22Rv1 (cell line): ENCODE data around the gene POLD2.

Experiments used
- H3K27ac ChIP-seq: fragments of 450-650 bp; 2 replicates; pipeline ENCODE4 v1.5.1; 2017
- CTCF ChIP-seq: fragments of 450-650 bp; IDR thresholded peaks from 2 replicates; pipeline ENCODE4 v1.5.1; 2017; ENCODE audit warnings: mild to moderate bottlenecking
- ZFX ChIP-seq: fragments of 450-650 bp; IDR thresholded peaks from 2 replicates; pipeline ENCODE4 v1.6.1; 2017; ENCODE audit warnings: antibody characterized with exemption, borderline replicate concordance

The POLD2 gene

GRCh38 chr7:44156453-44157010, 33.2 kb upstream of the POLD2 start:
- TF ChIP-seq ZFX (no peak), CTCF (no peak)

GRCh38 chr7:44155191-44156185, 32.1 kb upstream of the POLD2 start:
- H3K27ac ChIP-seq, result no peak overlapping the region
- TF ChIP-seq ZFX, result no peak
- TF ChIP-seq CTCF, result no peak

More at GRCh38 chr7:44156453-44157010, 33.2 kb upstream of the POLD2 start:
- H3K27ac ChIP-seq, result no peak overlapping the region

GRCh38 chr7:44154703-44155102, 31.4 kb upstream of the POLD2 start:
- H3K27ac ChIP-seq, result no peak overlapping the region
- TF ChIP-seq CTCF, result no peak

GRCh38 chr7:44153948-44154335, 30.6 kb upstream of the POLD2 start:
- no peak overlapping the region for H3K27ac ChIP-seq
- TF ChIP-seq CTCF (no peak), ZFX (no peak)

- H3K27ac ChIP-seq, result no peak overlapping the region
- TF ChIP-seq CTCF (no peak), ZFX (no peak)
Observed at GRCh38 chr7:44152971-44153947, 29.9 kb upstream of the POLD2 start.

GRCh38 chr7:44151956-44152355, 28.6 kb upstream of the POLD2 start:
- no peak overlapping the region for H3K27ac ChIP-seq
- no peak for TF ChIP-seq CTCF
- TF ChIP-seq ZFX, result no peak
